Aorta (tissue), 5 donors: Measurements from ENCODE around the gene DENND5A. TPM values are rescaled to one million over a fixed set of nuclear protein-coding genes. Genes with fewer than 3 reads are reported as not detected.

Experiments used
- ATAC-seq: fragments of 200-7000 bp; cut with Tn5 transposase; one replicate; pipeline ENCODE4 v1.9.1; 2022; ENCODE audit warnings: moderate library complexity; ENCODE audit not compliant: low FRiP score
- DNase-seq, 2 donors: peaks; one replicate each; pipeline ENCODE4 v3.0.0-alpha.2; 2020
- H3K27ac ChIP-seq, 2 donors: one replicate each; pipeline ENCODE4 v1.5.1; 2013; ENCODE audit warnings: low read length in 2 of 2, mild to moderate bottlenecking in 2 of 2, moderate library complexity in 2 of 2, control low read depth in 1 of 2, inconsistent platforms in 1 of 2, low read depth in 1 of 2
- H3K27me3 ChIP-seq, 2 donors: one replicate each; pipeline ENCODE4 v1.6.1; 2013; ENCODE audit warnings: control low read depth in 1 of 2, low read length in 1 of 2, mild to moderate bottlenecking in 1 of 2, moderate library complexity in 1 of 2; ENCODE audit not compliant: insufficient read depth in 2 of 2, control insufficient read depth in 1 of 2
- H3K36me3 ChIP-seq, 2 donors: one replicate each; pipeline ENCODE4 v1.6.1; 2013; ENCODE audit warnings: control low read depth in 1 of 2, low read length in 1 of 2, mild to moderate bottlenecking in 1 of 2; ENCODE audit not compliant: insufficient read depth in 2 of 2, control insufficient read depth in 1 of 2
- H3K4me1 ChIP-seq, 2 donors: one replicate each; pipeline ENCODE4 v1.6.1; 2013; ENCODE audit warnings: low read length in 2 of 2, control low read depth in 1 of 2, mild to moderate bottlenecking in 1 of 2, moderate library complexity in 1 of 2; ENCODE audit not compliant: insufficient read depth in 2 of 2, control insufficient read depth in 1 of 2
- H3K4me3 ChIP-seq, 2 donors: one replicate each; pipeline ENCODE4 v1.5.1; 2013; ENCODE audit warnings: low read length in 2 of 2, control low read depth in 1 of 2, mild to moderate bottlenecking in 1 of 2
- H3K9me3 ChIP-seq: one replicate; pipeline ENCODE4 v1.6.1; 2013; ENCODE audit warnings: mild to moderate bottlenecking, low read length; ENCODE audit not compliant: control insufficient read depth
- WGBS, 2 donors: extraction: QIAGEN DNeasy Blood & Tissue Kit; methylation state at CpG; one replicate each; pipeline ENCODE4 v1.1.7; 2013; 5-methylcytosine and 5-hydroxymethylcytosine counted together
- intact Hi-C, 2 donors: fragments of 100-400 bp; cut with DNase I; formaldehyde crosslinking; loops; one replicate each; pipeline versions ENCODE4 v1.14.2 to v1.15.0; 2022
- polyA plus RNA-seq, 2 donors: library from polyadenylated mRNA; stranded (reverse); fragments of 200-250 nt; gene quantifications; one replicate each; pipeline ENCODE4 v1.2.3, GENCODE V29; 2013
- total RNA-seq, 2 donors: library from RNA; stranded (reverse); fragmentation: NEBNext Ultra II Directional; extraction: Animal tissue kit (Norgen Biotek cat#: 25700); gene quantifications; one replicate each; pipeline ENCODE4 v1.2.1, GENCODE V29; 2021
- donor health status: healthy with polysubstance abuse.
- donor health status: Bipolar disorder and iron deficiency.
- donor health status: DM: no; HTN: no; CAD: no.
- donor health status: DM: no; HTN: no; CAD: no.
- donor health status: DM: yes; HTN: yes; CAD: no.

Gene DENND5A
- total and polyA plus RNA-seq, 4 donors, result 56.0 to 155 (median 96.1) TPM

DNA sequence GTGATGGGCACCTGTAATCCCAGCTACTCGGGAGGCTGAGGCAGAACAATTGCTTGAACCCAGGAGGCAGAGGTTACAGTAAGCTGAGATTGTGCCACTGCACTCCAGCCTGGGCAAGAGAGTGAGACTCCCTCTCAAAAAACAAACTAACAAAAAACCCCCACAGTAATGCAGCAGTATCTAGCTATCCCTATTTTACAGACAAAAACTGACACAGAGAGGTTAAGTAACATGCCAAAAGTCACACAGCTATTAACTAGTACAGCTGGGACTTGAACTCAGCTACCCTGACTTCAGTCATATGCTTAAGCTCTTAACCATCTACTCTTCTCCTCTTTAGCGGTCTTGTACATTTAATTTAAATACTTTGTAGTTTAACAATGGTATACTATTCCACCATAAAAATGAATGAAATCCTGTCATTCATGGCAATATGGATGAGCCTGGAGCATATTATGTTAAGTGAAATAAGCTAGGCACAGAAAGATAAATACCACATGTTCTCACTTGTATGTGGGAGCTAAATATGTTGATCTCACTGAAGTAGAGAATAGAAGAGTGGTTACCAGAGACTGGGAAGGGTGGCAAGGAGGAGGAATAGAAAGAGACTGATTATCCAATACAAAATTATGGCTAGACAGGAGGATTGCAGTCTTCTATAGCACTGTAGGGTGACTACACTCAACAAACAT, 82.8 kb downstream of the DENND5A start:
- no peaks in the 10 kb centered on the region for H3K4me1 ChIP-seq
- H3K36me3 ChIP-seq, result peaks cover 5 to 15% of the 10 kb centered on the region in 2 donors
- ATAC-seq (no peak), DNase-seq (no peak)
- no peaks in the 10 kb centered on the region for H3K27me3 ChIP-seq
- no peak overlapping the region for H3K4me3 ChIP-seq
- no peak overlapping the region for H3K27ac ChIP-seq
- 97 to 98% methylated on average over 2 of the region's 2 CpGs for WGBS, 2 donors
- intact Hi-C loops, result no loop called here
- H3K9me3 ChIP-seq, result no peaks in the 10 kb centered on the region

GRCh38 chr11:9180784-9181183, 84.4 kb downstream of the DENND5A start:
- no peaks in the 10 kb centered on the region for H3K9me3 ChIP-seq
- H3K27me3 ChIP-seq, result no peaks in the 10 kb centered on the region
- no peak overlapping the region for H3K4me3 ChIP-seq
- no peak for DNase-seq
- H3K36me3 ChIP-seq, result peaks cover 5 to 15% of the 10 kb centered on the region in 2 donors
- intact Hi-C loops, result no loop called here
- 83 to 87% methylated on average over 4 of the region's 4 CpGs for WGBS, 2 donors
- ATAC-seq, result no peak
- H3K27ac ChIP-seq, result no peak overlapping the region
- H3K4me1 ChIP-seq, result no peaks in the 10 kb centered on the region

- Histone ChIP-seq H3K4me1 (no peaks in the 10 kb centered on the region), H3K27ac (no peak overlapping the region), H3K9me3 (no peaks in the 10 kb centered on the region), H3K4me3 (no peak overlapping the region), H3K36me3 (peaks cover 1 to 15% of the 10 kb centered on the region in 2 donors), H3K27me3 (no peaks in the 10 kb centered on the region)
- intact Hi-C loops, result loop anchor here in 1 of 2 donors (10.0 kb wide), 1 partner anchor 86 kb away; the partner anchor contains the start of gene DENND5A
- ATAC-seq (no peak), DNase-seq (no peak)
- 100% methylated on average over 1 of the region's 1 CpG for WGBS, 2 donors
Measured at GRCh38 chr11:9179141-9179540, 86.0 kb downstream of the DENND5A start.

DNA sequence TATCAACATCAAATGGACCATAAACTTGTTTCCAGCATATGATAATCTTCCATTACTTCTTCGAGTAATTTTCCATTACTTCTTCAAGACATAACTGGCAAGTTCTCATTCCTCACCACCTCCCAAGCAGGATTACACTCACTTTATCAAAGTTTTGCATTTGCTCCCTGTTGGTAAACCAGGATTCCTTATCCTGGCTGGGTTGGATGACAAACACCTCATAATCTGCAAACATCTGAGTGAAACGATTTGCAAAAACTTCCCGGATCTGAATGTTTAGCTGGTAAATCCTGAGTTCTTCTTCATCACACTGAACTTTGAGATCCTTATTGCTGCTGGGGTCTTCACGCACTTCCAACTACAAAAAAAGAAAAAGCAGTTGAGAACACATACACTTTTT, 86.4 kb downstream of the DENND5A start:
- Histone ChIP-seq H3K9me3 (no peaks in the 10 kb centered on the region), H3K27ac (no peak overlapping the region), H3K4me3 (no peak overlapping the region), H3K27me3 (no peaks in the 10 kb centered on the region), H3K36me3 (peaks cover 1 to 15% of the 10 kb centered on the region in 2 donors), H3K4me1 (no peaks in the 10 kb centered on the region)
- intact Hi-C loops, result loop anchor here in 1 of 2 donors (10.0 kb wide), 1 partner anchor 86 kb away; the partner anchor contains the start of gene DENND5A
- ATAC-seq, result no peak
- 90 to 92% methylated on average over 4 of the region's 4 CpGs for WGBS, 2 donors
- DNase-seq, result no peak

DNA sequence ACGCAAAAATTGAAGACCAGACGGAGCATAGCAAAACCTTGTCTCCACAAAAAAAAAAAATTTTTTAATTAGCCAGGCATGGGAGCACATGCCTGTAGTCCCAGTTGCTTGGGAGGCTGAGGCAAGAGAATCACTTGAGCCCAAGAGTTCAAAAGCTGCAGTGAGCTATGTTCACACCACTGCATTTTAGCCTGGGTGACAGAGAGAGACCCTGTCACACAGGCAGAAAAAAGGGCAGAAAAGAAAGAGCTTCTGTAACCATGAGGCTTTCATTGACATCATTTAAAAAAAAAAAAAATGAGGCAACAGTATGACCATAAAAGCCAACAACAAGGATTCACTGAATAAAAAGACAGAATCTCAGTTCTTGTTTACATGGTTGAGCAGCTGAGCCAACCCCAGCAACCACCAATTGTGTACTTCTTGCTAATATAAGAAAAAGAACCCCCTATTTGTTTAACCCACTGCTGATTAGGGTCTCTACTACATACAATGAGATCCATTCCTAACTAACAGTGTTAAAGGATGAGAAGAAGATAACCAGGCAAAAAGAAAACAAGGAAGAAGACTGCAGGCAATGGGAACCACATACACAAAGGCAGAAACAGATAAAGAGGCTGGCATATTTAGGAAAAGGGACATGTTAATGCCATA, 87.6 kb downstream of the DENND5A start:
- Histone ChIP-seq H3K36me3 (peaks cover 1 to 15% of the 10 kb centered on the region in 2 donors), H3K9me3 (no peaks in the 10 kb centered on the region), H3K4me1 (no peaks in the 10 kb centered on the region), H3K27me3 (no peaks in the 10 kb centered on the region), H3K27ac (no peak overlapping the region), H3K4me3 (no peak overlapping the region)
- ATAC-seq (no peak), DNase-seq (no peak)
- 96 to 98% methylated on average over 2 of the region's 2 CpGs for WGBS, 2 donors
- intact Hi-C loops, result loop anchor here in 1 of 2 donors (10.0 kb wide), 1 partner anchor 87 kb away; the partner anchor contains the start of gene DENND5A

- ATAC-seq, result no peak
- no peaks in the 10 kb centered on the region for H3K9me3 ChIP-seq
- no peak for DNase-seq
- H3K36me3 ChIP-seq, result peaks cover 1 to 15% of the 10 kb centered on the region in 2 donors
- intact Hi-C loops, result loop anchor here in 1 of 2 donors (10.0 kb wide), 1 partner anchor 88 kb away; the partner anchor contains the start of gene DENND5A
- no peaks in the 10 kb centered on the region for H3K27me3 ChIP-seq
- no peak overlapping the region for H3K27ac ChIP-seq
- no peak overlapping the region for H3K4me3 ChIP-seq
- H3K4me1 ChIP-seq, result no peaks in the 10 kb centered on the region
Measured at GRCh38 chr11:9176550-9176949, 88.6 kb downstream of the DENND5A start.

DNA sequence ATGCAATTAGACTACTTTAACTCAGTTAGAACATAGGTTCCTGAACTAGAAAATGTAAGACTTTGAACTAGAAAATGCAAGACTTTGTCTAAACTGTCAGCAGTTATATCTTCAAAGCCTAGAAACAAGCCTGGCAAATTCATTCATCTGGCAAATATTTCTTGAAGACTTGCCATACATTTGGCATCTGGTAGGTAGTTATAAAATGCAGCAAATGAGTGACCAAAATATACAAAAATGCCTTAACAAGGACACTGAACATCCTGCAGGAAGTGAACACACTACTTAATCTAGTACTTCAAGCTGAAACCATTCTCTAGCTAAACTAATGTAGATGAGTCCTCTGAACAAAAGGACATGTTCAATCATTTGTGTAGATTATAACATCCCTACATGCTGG, 89.0 kb downstream of the DENND5A start:
- no peaks in the 10 kb centered on the region for H3K9me3 ChIP-seq
- H3K36me3 ChIP-seq, result peaks cover 1 to 15% of the 10 kb centered on the region in 2 donors
- no peaks in the 10 kb centered on the region for H3K4me1 ChIP-seq
- intact Hi-C loops, result loop anchor here in 1 of 2 donors (10.0 kb wide), 1 partner anchor 89 kb away; the partner anchor contains the start of gene DENND5A
- H3K27ac ChIP-seq, result no peak overlapping the region
- no peaks in the 10 kb centered on the region for H3K27me3 ChIP-seq
- DNase-seq (no peak), ATAC-seq (no peak)
- H3K4me3 ChIP-seq, result no peak overlapping the region

GRCh38 chr11:9172389-9172788, 92.8 kb downstream of the DENND5A start:
- WGBS, 2 donors, result 95 to 98% methylated on average over 5 of the region's 5 CpGs
- no peak overlapping the region for H3K4me3 ChIP-seq
- no peaks in the 10 kb centered on the region for H3K4me1 ChIP-seq
- no peaks in the 10 kb centered on the region for H3K9me3 ChIP-seq
- peaks cover 0 to 5% of the 10 kb centered on the region in 2 donors for H3K36me3 ChIP-seq
- no peak for ATAC-seq
- no peak for DNase-seq
- H3K27ac ChIP-seq, result no peak overlapping the region
- H3K27me3 ChIP-seq, result no peaks in the 10 kb centered on the region
- intact Hi-C loops, result loop anchor here in 1 of 2 donors (10.0 kb wide), 1 partner anchor 92 kb away; the partner anchor contains the start of gene DENND5A
